NCI-H510A treated with DMSO at 0.1 percent for 48 hours (cell line): ENCODE data around the gene ELL.
"Not testable (repeated sequence)": the region's sequence is repeated elsewhere in the genome, so short reads cannot be mapped to it uniquely, and the experiment has no call there.

ENCODE experiments used
- DNase-seq: peaks from one replicate; lab custom pipeline; 2025; lab: John Stamatoyannopoulos, UW

Gene ELL

DNA sequence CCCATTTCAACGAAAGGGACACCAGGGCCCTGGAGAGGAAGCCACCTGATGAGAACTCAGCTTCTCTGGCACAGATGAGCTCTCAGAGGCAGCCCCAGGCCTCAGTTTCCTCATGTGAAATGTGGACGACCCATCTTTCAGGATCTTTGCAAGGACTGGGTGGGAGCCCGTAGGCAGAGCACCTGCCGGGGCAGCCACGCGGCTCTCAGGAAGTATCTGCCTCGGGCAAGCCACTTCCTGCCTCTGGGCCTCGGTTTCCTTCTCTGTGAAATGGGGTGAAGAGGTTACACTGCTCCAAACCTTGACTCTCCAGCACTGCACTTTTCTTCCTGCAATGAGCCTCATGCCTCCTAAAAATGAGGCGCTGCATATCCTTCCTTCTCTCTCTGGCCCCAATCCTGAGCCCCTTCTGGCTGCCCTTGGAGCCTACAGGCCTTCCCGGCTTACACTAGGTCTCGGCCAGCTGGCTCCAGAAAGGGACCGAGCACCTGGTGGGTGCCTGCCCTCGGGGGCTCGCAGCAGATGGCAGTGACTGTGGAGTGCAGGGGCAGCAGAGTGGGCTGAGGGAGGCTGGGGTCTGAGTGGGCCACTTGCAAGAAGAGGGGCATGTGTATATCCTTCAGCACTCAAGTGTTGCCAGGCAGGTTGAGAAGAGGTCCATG, 99.2 kb downstream of the ELL start:
- no peak for DNase-seq

DNA sequence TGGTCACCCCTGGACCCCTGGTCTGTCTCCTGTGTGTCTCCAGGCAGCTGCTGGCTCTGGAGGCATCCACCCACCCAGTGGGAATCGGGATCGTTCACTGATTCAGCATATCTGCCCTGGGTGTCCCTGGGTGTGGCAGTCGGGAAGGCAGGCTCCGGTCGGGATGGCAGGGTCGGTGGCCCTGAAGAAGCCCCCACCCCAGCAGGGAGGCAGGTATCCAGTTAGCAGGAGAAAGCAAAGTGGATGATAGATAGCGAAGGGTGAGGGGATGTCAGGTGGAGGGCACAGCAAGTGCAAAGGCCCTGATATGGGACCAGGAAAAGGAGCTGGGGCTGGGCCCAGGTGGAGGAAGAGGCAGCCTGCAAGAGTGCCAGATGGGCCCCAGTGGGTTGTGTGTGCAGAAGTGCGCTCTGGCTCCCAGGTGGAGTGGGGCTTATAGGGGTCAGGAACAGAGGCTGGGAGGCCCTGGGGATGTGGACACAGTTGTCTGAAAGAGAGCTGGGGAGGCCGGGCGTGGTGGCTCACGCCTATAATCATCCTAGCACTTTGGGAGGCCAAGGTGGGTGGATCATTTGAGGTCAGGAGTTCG, 100.4 kb downstream of the ELL start:
- DNase-seq = no peak

DNA sequence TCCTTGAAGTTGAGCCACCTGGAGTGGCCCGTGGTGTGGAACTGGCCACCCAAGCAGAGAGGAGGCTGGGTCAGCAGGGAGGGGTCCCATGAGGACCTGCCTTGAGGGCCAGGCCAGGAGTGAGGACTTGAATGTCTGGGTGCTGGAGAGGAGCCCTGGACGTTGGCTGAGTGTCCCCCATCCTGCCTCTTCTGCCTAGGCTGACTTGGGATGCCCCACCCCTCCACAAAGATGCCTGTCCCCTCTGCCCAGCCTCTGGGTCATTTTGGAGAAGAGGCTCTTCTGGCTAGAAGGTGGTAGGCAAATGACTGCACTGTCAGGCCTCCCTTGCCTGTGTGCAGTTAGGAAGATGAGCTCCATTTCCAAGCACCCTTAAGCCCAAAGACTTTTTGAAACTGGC, 100.9 kb downstream of the ELL start:
- DNase-seq = no peak

DNA sequence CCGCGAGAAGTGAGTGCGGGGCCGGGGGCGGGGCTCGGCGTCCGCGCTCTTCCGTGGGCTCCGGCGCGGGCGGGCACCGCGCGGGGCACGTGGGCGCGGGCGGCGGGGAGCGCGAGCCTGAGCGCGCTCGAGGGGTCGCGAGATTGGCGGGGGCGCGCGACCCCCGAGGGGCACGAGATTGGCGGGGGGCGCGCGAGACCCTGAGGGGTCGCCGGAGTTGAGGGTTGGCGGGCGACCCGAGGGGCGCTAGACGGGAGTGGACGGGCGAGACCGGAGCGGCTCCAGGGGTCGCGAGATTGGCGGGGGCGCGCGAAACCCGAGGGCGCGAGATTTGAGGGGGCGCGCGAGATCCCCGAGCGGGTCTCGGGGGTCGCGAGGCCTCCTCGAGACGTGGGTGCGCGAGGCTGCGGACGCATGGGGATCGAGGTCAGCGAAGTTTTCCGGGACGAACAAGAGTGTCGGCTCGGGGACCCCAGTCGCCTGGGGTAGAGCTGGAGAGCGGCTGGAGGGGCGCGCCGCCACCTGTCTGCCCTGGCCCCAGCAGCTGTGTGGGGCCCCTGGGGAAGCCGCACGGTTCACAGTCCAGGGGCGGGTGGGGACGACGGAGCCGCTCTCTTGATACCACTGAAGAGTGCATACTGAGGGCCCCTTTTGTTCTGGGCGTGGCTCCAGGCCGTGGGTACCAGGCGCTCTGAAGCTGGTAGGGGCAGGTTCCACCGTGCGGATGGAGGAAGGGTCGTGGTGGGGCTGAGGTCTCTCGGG, 102.0 kb downstream of the ELL start:
- peak; percentile 21 for DNase-seq

DNA sequence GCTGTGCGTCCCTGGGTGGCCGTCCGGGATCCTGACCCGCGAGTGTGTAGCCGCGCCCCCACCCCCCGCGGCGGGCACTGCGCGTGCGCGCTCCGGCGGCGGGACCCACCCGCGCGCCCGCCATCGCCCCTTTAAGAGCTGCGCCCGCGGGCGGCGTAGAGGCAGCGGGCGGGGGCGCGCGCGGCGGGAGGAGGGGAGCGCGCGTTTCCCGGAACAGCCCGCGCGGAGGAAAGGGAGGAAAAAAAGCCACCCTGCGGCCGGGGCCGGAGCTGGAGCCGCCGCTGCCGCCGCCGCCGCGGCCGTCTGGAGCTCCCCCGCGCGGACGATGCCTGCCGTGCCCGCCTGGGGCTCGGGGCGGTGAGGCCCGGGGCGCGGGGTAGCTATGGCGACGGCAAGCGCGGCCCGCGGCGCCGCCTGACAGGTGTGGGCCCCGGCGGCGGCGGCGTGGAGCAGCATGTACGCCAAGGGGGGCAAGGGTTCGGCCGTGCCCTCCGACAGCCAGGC, 102.6 kb downstream of the ELL start, which contains the start of gene SSBP4:
SSBP4 (plus strand) TSS at position 204 of the 504 bp plus-strand sequence; CDS start at position 455, 251 bp downstream.
- peak; percentile 49 for DNase-seq

DNA sequence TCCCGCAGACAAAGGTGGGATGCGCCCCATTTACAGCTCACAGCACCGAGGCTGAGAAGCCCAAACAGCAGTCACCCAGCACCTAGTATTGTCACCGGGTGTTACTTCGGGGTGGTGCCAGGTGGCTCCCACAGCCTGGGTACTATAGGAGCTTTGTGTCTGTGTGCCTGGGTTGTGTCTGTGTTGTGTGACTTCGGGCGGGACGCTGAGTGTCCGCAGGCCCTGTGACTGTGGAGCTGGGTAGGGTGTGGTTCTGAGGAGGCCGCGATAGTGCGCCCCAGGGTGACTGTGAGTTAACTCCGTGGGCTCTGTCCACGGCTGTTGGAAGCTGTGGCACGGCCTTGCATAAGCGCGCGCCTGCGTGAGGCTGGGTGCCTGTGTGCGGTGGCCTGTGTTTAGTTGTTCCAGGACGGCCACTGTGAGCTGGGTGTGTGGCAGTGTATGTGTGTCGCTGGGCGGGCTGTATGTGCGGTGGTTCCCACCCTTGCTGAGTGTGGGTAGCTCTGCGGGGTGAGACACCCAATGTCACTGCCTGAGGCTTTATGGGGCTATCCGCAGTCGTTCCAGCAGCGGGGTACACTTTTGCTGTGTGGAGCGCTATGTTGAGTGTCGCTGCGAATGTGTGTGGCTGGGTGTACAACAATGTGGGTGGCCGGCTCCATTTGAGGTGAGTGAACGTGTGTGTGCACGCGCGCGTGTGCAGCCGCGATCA, 103.2 kb downstream of the ELL start:
- no peak for DNase-seq

DNA sequence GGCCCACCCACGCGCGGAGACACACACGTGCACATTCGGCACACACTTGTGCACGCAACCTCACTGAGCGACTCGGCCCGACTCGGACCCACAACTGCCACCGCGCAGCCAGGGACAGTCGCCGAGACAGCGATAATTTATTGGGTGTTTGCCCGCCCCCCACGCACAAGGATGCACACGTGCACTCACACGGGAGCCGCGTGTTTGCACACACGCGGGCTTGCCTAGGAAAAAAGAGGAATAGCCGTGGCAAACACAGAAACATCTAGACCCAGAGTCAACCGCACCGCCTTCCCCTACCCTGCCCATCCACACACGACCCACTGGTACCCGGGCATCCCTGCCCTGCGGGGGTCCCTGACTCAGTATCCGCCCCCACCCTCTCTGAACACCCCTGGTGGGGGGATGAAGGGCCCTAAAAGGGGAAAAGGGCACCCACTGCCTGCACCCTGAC, 103.8 kb downstream of the ELL start:
- no peak for DNase-seq

DNA sequence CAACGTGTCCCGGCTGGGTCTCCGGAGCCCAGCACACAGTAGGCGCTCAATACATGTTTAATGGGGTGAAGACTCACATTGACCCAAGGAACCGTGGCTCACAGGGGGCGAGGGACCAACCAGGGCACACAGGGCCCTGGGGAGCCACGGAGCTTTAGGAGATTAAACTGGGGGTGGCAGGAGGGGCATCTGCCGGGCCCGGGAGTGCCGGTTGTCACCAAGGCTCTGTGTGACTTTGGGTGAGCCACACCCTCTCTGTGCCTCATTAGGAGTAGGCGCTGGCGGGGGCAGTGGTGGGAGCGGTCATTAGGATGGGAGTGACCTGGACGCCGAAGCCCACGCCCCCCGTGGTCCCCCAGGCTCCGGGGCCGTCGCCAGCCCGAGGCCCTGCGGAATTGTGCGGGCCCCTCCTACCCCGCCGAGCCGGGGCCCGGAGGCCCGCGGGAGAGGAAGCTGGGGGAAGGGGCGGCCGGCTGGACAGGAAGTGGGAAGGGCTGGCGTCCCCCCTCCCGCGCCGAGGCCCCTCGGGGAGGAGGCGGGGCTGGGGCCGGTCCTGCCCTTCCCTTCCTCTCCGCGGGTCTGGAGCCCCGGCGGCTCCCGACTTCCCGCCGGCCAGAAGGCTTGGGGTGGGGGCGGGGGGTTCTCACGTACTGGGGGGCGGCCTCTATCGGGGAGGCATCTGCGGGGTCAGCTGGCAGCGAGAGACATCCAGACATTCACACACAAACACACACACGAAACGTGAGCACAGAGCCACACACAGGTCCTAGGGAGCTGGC, 104.4 kb downstream of the ELL start:
- DNase-seq = peak; percentile 74

DNA sequence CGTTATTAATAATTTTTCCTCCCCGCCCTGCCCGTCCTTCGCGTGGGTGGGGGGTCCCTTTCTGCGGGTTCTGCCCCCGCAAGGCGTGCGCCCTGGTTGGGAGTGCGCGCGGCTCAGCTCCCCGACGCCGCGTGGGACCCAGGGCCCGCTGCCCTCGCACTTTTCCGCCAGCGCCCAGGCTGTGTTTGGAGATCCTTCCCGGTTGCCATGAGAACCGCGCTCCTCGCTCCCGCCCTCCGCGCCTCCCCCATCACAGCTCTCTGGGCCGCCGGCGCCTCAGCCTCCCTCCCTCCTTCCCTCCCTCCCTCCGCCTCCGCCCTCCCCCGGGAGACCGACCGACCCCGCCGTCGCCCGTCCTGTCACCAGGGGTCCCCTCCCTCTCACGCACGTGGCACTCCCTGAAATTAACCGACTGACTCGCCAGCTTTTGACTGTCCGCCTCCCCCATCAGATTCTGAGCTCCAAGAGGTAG, 105.1 kb downstream of the ELL start:
- peak; percentile 75 for DNase-seq

DNA sequence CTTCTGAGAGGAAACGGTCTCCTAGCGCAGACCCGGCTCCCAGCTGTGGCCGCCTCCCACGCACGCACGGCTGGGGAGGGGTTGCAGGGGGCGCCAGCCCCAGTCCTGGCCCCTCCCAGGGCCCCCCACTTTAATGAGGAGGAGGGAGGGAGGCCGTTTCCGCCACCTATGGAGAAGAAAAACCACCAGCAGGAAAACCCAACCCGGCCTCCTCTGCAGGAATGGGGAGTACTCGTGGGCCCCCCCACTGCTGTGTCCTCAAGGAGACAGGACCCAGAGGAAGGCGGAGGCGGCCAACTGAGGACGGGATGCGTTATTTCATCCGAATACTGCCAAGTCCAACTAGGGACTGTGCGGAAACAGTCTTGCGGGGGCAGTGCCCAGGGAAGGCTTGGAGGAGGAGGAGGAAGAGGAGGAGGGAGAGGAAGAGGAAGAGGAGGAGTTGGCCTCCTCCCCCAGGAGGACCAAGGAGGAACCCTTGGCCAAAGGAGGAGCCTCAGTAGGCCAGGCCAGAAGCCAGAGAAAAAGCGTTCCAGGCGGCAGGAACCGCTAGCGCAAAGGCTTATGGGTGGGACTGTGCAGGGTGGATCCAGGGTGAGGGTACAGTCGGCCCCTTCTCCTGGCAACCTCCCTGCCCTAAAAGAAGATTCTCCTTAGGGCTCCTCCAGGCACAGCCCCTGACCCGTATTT, 106.5 kb downstream of the ELL start:
- no peak for DNase-seq

DNA sequence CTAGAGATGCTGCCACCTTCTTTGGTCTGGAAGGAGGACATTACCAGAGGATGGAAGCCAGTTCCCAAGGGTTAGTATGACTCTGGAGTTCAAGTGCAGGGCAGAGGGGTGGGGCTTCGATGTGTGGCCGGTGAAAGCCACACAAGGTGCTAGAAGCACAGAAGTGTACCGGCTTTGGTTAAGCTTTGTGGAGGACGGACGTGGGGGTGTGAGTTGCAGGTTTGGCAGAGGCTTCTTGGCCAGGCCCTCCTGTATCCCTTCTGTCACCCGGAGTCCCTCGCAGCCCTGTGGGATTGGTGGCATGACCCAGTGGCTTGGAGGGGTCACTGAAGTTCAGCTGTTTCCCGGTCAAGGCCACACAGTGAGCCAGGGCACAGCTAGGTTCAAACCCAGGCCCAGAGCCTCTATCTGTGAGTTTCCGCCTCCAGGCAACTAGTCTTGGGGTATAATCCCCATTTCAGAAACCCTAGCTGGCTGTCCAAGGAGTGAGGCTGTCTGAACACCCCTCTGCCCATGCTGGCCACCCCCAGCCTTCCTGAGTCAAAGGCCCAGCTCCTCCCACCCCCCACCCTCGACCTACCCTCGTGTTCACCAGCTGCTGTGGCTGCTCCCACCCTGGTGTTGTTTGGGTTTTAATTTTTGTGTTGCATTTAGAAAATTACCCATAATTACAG, 107.2 kb downstream of the ELL start:
- no peak for DNase-seq

DNA sequence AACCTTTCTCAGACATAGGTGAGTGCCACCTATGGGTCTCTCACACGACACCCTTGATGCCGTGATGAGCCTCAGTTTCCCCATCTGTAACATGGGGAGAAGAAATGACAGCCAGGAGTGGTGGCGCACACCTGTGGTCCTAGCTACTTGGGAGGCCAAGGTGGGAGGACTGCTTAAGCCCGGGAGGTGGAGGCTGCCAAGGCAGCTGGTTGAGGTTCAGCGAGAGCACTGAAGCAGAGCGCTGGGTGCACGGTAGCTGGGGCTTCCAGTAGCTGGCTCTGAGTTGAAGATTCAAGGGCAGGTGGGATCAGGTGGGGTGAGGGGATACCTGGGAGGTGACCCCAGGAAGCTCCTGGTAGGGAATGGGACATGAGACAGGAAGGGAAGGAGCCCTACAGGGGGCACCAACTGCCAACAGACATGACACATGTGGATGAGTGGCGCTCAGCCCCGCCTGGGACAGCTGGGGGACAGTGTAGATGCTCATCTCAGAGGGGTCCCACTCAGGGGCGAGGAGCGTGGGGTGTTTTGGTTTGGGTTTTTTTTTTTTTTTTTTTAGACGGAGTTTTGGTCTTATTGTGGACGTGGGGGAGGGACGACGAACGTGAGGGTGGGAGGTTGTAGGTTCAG, 109.1 kb downstream of the ELL start:
- DNase-seq = no peak

DNA sequence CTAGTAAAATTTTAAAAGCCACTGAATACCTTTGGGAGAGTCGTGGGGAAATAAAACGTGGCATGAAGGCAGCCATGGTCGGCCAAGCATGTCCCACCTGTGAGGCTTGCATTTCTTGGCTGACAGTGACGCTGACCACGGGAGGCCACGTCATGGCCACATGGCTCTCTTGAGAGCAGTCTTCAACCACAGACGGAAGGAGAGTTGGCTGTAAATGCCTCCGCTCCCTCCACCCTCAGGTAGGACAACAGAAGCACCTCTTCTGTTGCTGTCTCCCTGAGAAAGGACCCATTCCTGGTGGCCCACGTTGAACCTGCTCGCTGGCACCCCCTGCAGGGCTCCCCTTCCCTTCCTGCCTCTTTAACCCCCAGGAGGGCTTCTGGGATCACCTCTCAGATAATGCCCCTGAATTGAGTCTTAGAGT, 113.8 kb downstream of the ELL start:
- DNase-seq = peak; percentile 46

DNA sequence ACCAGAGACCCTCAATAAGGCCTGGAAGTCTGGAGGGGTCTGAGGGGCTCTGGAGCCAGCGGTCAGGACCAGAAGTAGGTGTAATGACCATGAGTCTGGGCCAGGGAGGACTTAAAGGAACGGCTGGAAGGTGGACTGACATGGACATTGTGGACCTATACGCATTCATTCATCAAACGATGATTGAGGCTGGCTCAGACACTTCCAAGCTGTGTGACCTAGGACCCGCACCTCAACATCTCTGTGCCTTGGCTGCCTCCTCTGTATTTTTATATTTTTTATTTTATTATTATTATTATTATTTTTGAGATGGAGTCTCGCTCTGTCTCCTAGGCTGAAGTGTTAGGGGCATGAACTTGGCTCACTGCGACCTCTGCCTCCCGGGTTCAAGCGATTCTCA, 115.1 kb downstream of the ELL start:
- DNase-seq = no peak

DNA sequence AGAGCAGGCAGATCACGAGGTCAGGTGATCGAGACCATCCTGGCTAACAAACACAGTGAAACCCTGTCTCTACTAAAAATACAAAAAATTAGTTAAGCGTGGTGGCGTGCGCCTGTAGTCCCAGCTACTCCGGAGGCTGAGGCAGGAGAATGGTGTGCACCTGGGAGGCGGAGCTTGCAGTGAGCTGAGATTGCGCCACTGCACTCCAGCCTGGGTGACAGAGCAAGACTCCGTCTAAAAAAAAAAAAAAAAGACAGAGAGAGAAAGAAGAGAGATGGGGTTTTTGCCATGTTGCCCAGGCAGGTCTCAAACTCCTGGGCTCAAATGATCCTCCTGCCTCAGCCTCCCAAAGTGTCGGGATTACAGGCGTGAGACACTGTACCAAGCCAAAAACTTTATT, 116.1 kb downstream of the ELL start:
- not testable (repeated sequence) for DNase-seq

DNA sequence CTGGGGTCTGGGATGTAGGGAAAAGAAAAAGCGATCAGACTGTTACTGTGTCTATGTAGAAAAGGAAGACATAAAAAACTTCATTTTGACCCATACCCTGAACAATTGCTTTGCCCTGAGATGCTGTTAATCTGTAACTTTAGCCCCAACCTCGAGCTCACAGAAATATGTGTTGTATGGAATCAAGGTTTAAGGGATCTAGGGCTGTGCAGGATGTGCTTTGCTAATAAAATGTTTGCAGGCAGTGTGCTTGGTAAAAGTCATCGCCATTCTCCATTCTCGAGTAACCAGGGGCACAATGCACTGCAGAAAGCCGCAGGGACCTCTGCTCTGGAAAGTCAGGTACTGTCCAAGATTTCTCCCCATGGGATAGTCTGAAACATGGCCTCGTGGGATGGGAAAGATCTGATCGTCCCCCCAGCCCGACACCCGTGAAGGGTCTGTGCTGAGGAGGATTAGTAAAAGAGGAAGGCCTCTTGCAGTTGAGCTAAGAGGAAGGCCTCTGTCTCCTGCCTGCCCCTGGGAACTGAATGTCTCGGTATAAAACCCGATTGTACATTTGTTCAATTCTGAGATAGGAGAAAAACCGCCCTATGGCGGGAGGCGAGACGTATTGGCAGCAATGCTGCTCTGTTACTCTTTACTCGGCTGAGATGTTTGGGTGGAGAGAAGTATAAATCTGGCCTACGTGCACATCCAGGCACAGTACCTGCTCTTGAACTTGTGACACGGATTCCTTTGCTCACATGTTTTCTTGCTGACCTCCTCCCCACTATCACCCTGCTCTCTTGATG, 119.2 kb downstream of the ELL start:
- not testable (repeated sequence) for DNase-seq

DNA sequence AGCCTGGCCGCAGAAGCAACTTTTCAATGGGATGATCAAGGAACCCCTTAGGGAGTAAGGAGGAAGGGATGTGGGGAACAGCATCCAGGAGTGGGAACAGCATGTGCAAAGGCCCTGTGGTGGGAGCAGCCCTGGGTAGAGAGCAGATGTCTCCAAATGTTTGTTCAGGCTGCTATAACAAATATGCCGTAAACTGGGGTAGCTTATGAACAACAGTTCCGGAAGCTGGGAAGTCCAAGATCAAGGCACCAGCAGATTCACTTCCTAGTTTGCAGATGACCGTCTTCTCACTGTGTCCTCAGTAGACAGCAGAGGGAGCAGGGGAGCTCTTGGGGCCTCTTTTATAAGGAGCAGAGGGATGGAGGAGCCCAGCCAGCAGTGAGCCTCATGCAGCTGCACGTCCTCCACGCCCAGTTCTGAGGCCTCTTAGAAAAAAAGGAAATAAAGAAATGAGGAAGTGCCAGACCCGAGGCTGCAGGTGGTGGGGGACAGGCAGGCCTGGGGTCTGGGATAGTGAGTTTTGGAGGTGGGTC, 120.2 kb downstream of the ELL start:
- DNase-seq = peak; percentile 54

DNA sequence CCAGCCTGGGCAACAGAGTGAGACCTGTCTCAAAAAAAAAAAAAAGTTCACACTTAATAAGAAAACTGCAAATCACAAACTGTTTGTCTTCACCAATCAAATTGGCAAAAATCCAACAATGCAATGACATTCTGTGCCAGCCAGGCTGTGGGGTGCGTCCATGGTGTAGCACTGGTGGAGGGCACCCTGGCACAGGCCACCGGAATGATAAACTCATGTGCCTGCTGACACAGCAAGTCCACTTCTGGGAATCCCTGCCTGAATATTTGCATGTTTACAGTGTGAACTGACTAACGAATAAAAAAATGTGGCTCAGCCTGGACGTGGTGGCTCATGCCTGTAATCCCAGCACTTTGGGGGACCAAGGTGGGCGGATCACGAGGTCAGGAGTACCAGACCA, 122.9 kb downstream of the ELL start:
- no peak for DNase-seq
